ENCODE results near the gene AGAP3.

AGAP3 gene

DNA sequence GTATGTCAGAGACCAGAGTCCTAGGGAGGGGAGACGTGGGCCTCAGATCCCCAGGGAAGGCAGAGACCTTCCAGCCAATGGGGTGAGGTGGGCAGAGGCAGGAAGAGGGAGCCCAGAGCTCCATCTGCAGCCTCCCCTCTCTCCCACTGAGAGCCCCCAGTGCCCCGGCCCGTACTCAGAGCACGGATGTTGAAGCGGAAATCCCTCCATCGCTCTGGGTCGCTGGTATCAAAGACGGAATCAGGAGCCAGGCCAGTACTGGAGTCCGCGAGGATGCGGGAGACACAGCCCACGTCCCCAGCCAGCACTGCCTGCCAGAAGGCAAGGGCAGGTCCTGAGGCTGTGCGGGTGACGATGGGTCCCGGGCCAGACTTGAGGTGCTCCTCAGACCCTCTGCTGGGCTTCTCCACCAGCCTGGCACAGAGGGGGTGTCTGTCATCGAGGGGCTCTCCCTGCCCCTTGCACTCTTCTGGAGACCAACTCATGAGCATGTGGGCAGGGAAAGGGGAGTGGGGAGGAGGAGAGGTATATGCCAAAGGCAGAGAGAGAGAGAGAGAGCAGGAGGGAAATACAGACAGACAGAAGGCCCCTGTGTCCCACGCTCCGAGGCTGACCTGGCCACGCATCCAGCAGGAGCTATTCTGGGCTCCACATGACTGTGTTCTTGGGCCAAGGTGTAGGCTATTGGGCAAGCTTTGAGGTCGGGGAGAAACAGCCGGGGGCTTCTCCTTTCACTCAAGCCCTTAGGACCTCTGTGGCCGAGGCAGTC is 100.5 kb downstream of the AGAP3 start, which contains the start of gene ASB10:
Gene ASB10 (minus strand): TSS at position 611 of the 769 bp plus-strand sequence. CDS start 120 bp downstream, at position 491.
- Histone ChIP-seq H3K4me3 (ENCODE audit: low read depth in 1 of 2, low read length in 2 of 2) (no peak within 1 kb of the TSS), H3K9ac (ENCODE audit: low read depth, low read length) (no peak within 1 kb of the TSS), H3K4me1 (ENCODE audit: insufficient read depth, low read length) (no peaks in the 10 kb centered on the region), H2AFZ (ENCODE audit: low read depth, low read length) (no peak within 1 kb of the TSS), H4K20me1 (ENCODE audit: insufficient read depth, low read length) (no peaks in the 10 kb centered on the region; the same call in 1 of the 2 replicates), H3K9me3 (ENCODE audit: insufficient read depth, low read length, severe bottlenecking) (no peaks in the 10 kb centered on the region), H3K27ac (ENCODE audit: low read length) (no peak within 1 kb of the TSS), H3K79me2 (ENCODE audit: insufficient read depth, low read length) (no peaks in the 10 kb centered on the region), H3K4me2 (ENCODE audit: insufficient read depth, low read length) (no peak within 1 kb of the TSS), H3K36me3 (ENCODE audit: insufficient read depth, low read length) (no peaks in the 10 kb centered on the region), H3K27me3 (ENCODE audit: insufficient read depth, low read length, poor library complexity) (peaks cover 8% of the 10 kb centered on the region)
- no peak for ATAC-seq (ENCODE audit: insufficient read depth, low read depth)
- TF ChIP-seq, protein P1, sequence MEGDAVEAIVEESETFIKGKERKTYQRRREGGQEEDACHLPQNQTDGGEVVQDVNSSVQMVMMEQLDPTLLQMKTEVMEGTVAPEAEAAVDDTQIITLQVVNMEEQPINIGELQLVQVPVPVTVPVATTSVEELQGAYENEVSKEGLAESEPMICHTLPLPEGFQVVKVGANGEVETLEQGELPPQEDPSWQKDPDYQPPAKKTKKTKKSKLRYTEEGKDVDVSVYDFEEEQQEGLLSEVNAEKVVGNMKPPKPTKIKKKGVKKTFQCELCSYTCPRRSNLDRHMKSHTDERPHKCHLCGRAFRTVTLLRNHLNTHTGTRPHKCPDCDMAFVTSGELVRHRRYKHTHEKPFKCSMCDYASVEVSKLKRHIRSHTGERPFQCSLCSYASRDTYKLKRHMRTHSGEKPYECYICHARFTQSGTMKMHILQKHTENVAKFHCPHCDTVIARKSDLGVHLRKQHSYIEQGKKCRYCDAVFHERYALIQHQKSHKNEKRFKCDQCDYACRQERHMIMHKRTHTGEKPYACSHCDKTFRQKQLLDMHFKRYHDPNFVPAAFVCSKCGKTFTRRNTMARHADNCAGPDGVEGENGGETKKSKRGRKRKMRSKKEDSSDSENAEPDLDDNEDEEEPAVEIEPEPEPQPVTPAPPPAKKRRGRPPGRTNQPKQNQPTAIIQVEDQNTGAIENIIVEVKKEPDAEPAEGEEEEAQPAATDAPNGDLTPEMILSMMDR (IDR thresholded peaks at IDR 0.05; ENCODE audit: borderline replicate concordance, extremely low read depth, low read length, poor library complexity, severe bottlenecking): no peak
- TF ChIP-seq EZH2 (IDR thresholded peaks at IDR 0.05; ENCODE audit: borderline replicate concordance, low read depth, low read length, severe bottlenecking): no peak
- DNase-seq: no peak

DNA sequence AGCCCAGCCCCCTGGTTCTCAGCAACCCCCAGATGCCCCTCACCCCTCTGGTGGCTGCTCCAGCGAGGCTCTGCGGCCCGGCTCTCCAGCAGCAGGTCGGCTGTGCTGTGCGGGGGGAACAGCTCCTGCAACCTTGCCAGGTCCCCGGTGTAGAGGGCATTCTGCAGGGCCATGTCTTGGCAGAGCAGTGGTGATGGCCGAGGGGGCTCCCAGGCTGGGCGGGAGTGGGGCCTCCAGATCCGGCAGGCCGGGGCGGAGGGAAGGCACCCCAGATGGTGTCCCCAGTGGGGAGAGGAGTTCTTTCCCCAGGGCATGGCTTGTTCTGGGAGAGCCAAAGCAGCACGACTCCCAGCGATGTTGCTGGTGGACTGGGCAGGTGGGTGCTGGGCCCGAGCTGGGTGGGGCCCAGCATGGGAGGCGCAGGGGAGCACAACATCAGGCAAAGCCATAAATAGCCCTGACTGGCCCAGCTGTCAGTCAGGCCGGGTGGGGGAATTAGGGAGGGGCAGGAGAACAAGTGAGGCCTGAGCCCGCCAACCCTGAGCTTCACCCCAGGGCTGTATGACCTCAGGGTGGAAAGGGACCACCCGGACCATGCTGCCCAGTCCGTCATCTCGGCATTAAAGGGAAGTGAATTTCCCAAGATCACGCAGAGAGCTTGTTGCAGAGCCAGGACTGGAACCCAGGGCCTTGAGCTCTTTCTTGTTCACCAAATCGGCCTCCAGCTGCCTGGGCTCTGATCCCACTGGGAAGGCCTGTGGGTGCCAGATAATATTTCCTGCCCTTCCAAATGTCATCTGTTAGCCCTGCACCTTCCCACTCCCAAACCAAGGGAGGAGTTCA is 101.4 kb downstream of the AGAP3 start:
- no peak overlapping the region for H3K4me2 ChIP-seq (ENCODE audit: insufficient read depth, low read length)
- ATAC-seq (ENCODE audit: insufficient read depth, low read depth) (no peak), DNase-seq (no peak)
- H3K4me3 ChIP-seq (ENCODE audit: low read depth in 1 of 2, low read length in 2 of 2): no peak overlapping the region
- H3K9me3 ChIP-seq (ENCODE audit: insufficient read depth, low read length, severe bottlenecking): no peaks in the 10 kb centered on the region
- H3K4me1 ChIP-seq (ENCODE audit: insufficient read depth, low read length): no peaks in the 10 kb centered on the region
- H2AFZ ChIP-seq (ENCODE audit: low read depth, low read length): no peak overlapping the region
- H3K36me3 ChIP-seq (ENCODE audit: insufficient read depth, low read length): no peaks in the 10 kb centered on the region
- H3K27ac ChIP-seq (ENCODE audit: low read length): no peak overlapping the region
- no peak overlapping the region for H3K9ac ChIP-seq (ENCODE audit: low read depth, low read length)
- H3K27me3 ChIP-seq (ENCODE audit: insufficient read depth, low read length, poor library complexity): peaks cover 8% of the 10 kb centered on the region
- no peaks in the 10 kb centered on the region; the same call in 1 of the 2 replicates for H4K20me1 ChIP-seq (ENCODE audit: insufficient read depth, low read length)
- no peaks in the 10 kb centered on the region for H3K79me2 ChIP-seq (ENCODE audit: insufficient read depth, low read length)
- TF ChIP-seq EZH2 (IDR thresholded peaks at IDR 0.05; ENCODE audit: borderline replicate concordance, low read depth, low read length, severe bottlenecking): no peak
- TF ChIP-seq, protein P1 (IDR thresholded peaks at IDR 0.05; ENCODE audit: borderline replicate concordance, extremely low read depth, low read length, poor library complexity, severe bottlenecking): no peak

DNA sequence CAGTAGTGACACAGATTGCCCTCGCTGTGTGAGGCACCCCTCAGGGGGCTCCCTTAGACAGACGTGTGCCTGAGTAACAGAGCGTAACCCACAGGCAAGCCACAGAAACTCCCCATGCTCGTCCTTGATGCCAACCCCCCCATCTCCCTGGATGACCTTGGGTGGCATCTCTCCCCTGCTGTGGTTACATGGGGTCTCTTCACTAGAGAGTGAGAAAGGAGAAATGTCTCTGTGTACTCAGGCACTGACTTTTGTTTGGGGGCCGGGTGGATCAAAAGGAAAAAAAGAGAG is 101.9 kb downstream of the AGAP3 start:
- ATAC-seq (ENCODE audit: insufficient read depth, low read depth) (no peak), DNase-seq (no peak)
- Histone ChIP-seq H3K36me3 (ENCODE audit: insufficient read depth, low read length) (no peaks in the 10 kb centered on the region), H3K4me1 (ENCODE audit: insufficient read depth, low read length) (no peaks in the 10 kb centered on the region), H2AFZ (ENCODE audit: low read depth, low read length) (no peak overlapping the region), H3K27ac (ENCODE audit: low read length) (no peak overlapping the region), H3K4me2 (ENCODE audit: insufficient read depth, low read length) (no peak overlapping the region), H3K79me2 (ENCODE audit: insufficient read depth, low read length) (no peaks in the 10 kb centered on the region), H3K9ac (ENCODE audit: low read depth, low read length) (no peak overlapping the region), H3K9me3 (ENCODE audit: insufficient read depth, low read length, severe bottlenecking) (no peaks in the 10 kb centered on the region), H3K4me3 (ENCODE audit: low read depth in 1 of 2, low read length in 2 of 2) (no peak overlapping the region), H3K27me3 (ENCODE audit: insufficient read depth, low read length, poor library complexity) (peaks cover 8% of the 10 kb centered on the region), H4K20me1 (ENCODE audit: insufficient read depth, low read length) (no peaks in the 10 kb centered on the region; the same call in 1 of the 2 replicates)
- TF ChIP-seq, protein P1 (IDR thresholded peaks at IDR 0.05; ENCODE audit: borderline replicate concordance, extremely low read depth, low read length, poor library complexity, severe bottlenecking): no peak
- no peak for TF ChIP-seq EZH2 (IDR thresholded peaks at IDR 0.05; ENCODE audit: borderline replicate concordance, low read depth, low read length, severe bottlenecking)

Data from DND-41 (cell line).